IMR-90 (cell line): ENCODE measurements around the gene ARHGEF17. TPM values are rescaled to one million over a fixed set of nuclear protein-coding genes. Genes with fewer than 3 reads are reported as not detected.

Experiments used
- ATAC-seq: fragments of 200-7000 bp; cut with Tn5 transposase; 2 replicates; pipeline ENCODE4 v1.9.1; 2020; ENCODE audit warnings: low read depth, mild to moderate bottlenecking, moderate library complexity
- BruUV-seq: library from RNA; stranded (reverse); fragments of 400-500 nt; replicated peaks from 2 replicates; lab custom pipeline; 2021; lab: Mats Ljungman, UMichigan
- CTCF ChIA-PET: fragments of 300-600 bp; formaldehyde crosslinking; extraction: SDS; loops from one replicate; lab custom pipeline; 2021; ENCODE audit warnings: antibody characterized with exemption; lab: Yijun Ruan, JAX
- POLR2A ChIA-PET: fragments of 300-600 bp; sonication (Branson Sonifier 250); formaldehyde crosslinking; loops from one replicate; lab custom pipeline; 2022; ENCODE audit warnings: antibody characterized with exemption; ENCODE audit not compliant: unreplicated experiment; lab: Charles Lee
- DNase-seq: peaks from one replicate; pipeline ENCODE4 v3.0.0; 2013
- H2AFZ ChIP-seq: replicated peaks from 2 replicates; pipeline ENCODE3; 2013; ENCODE audit warnings: low read length, mild to moderate bottlenecking; ENCODE audit not compliant: poor library complexity
- H2AK5ac ChIP-seq: 2 replicates; pipeline ENCODE4 v1.6.1; 2013; ENCODE audit warnings: low read depth, low read length, inconsistent platforms
- H2AK9ac ChIP-seq: replicated peaks from 2 replicates; pipeline ENCODE3; 2013; ENCODE audit warnings: mild to moderate bottlenecking, low read depth, low read length, moderate library complexity; ENCODE audit not compliant: poor library complexity
- H2BK120ac ChIP-seq: 2 replicates; pipeline ENCODE4 v1.6.1; 2013; ENCODE audit warnings: low read depth, low read length, inconsistent platforms
- H2BK15ac ChIP-seq: 3 replicates; pipeline ENCODE4 v1.6.1; 2013; ENCODE audit warnings: low read depth, low read length, inconsistent platforms
- H2BK20ac ChIP-seq: 2 replicates; pipeline ENCODE4 v1.6.1; 2013; ENCODE audit warnings: low read depth, mild to moderate bottlenecking, inconsistent platforms, low read length, moderate library complexity
- H2BK5ac ChIP-seq: 2 replicates; pipeline ENCODE4 v1.6.1; 2013; ENCODE audit warnings: mild to moderate bottlenecking, low read depth, low read length, inconsistent platforms; ENCODE audit not compliant: poor library complexity, severe bottlenecking
- H3K14ac ChIP-seq: replicated peaks from 2 replicates; pipeline ENCODE4 v1.6.1; 2013; ENCODE audit warnings: low read depth, low read length, inconsistent platforms
- H3K18ac ChIP-seq: 2 replicates; pipeline ENCODE4 v1.6.1; 2013; ENCODE audit warnings: low read depth, low read length, control low read depth
- H3K23ac ChIP-seq: 2 replicates; pipeline ENCODE4 v1.6.1; 2013; ENCODE audit warnings: low read depth, low read length, inconsistent platforms
- H3K27ac ChIP-seq: 2 replicates; pipeline ENCODE4 v1.5.1; 2013; ENCODE audit warnings: mild to moderate bottlenecking, control low read depth, low read length; ENCODE audit not compliant: insufficient read depth
- H3K27me3 ChIP-seq: 2 replicates; pipeline ENCODE4 v1.6.1; 2013; ENCODE audit warnings: low read length; ENCODE audit not compliant: control insufficient read depth, insufficient read depth
- H3K36me3 ChIP-seq: 2 replicates; pipeline ENCODE4 v1.6.1; 2013; ENCODE audit warnings: low read length, mixed read lengths; ENCODE audit not compliant: control insufficient read depth, insufficient read depth
- H3K4ac ChIP-seq: 2 replicates; pipeline ENCODE4 v1.6.1; 2013; ENCODE audit warnings: low read depth, low read length, inconsistent platforms
- H3K4me1 ChIP-seq: 2 replicates; pipeline ENCODE4 v1.6.1; 2013; ENCODE audit warnings: low read length, mixed read lengths; ENCODE audit not compliant: control insufficient read depth, insufficient read depth
- H3K4me2 ChIP-seq: 2 replicates; pipeline ENCODE4 v1.6.1; 2013; ENCODE audit warnings: low read depth, mild to moderate bottlenecking, control low read depth, low read length, moderate library complexity
- H3K4me3 ChIP-seq: 2 replicates; pipeline ENCODE4 v1.5.1; 2013; ENCODE audit warnings: low read depth, mild to moderate bottlenecking, control low read depth, low read length, moderate library complexity; ENCODE audit not compliant: insufficient read depth
- H3K56ac ChIP-seq: 2 replicates; pipeline ENCODE4 v1.6.1; 2013; ENCODE audit warnings: low read length, inconsistent platforms; ENCODE audit not compliant: insufficient read depth; ENCODE audit errors: extremely low read depth
- H3K79me1 ChIP-seq, 2 experiments: 2 replicates each; pipeline ENCODE4 v1.6.1; 2013; ENCODE audit warnings: low read length in 2 of 2, inconsistent platforms in 1 of 2, low read depth in 1 of 2
- H3K9ac ChIP-seq: 2 replicates; pipeline ENCODE4 v1.6.1; 2013; ENCODE audit warnings: low read depth, low read length, control low read depth
- H3K9me1 ChIP-seq: 2 replicates; pipeline ENCODE4 v1.6.1; 2013; ENCODE audit warnings: low read length, inconsistent platforms; ENCODE audit not compliant: insufficient read depth
- H3K9me3 ChIP-seq: 2 replicates; pipeline ENCODE4 v1.6.1; 2013; ENCODE audit warnings: low read length; ENCODE audit not compliant: control insufficient read depth, insufficient read depth
- H4K20me1 ChIP-seq: 2 replicates; pipeline ENCODE4 v1.6.1; 2013; ENCODE audit warnings: low read length, inconsistent platforms; ENCODE audit not compliant: insufficient read depth
- H4K5ac ChIP-seq: 2 replicates; pipeline ENCODE4 v1.6.1; 2013; ENCODE audit warnings: mild to moderate bottlenecking, low read depth, low read length, control low read depth
- H4K8ac ChIP-seq, 2 experiments: 2 replicates each; pipeline ENCODE4 v1.6.1; 2013; ENCODE audit warnings: low read depth in 2 of 2, low read length in 2 of 2, control low read depth in 1 of 2, inconsistent platforms in 1 of 2
- H4K91ac ChIP-seq: 2 replicates; pipeline ENCODE4 v1.6.1; 2013; ENCODE audit warnings: low read depth, low read length, inconsistent platforms; ENCODE audit not compliant: insufficient read depth
- MAFK ChIP-seq: IDR thresholded peaks from 2 replicates; pipeline ENCODE4 v1.6.1; 2012; ENCODE audit warnings: low read depth, low read length, improper control_type of control experiment
- SMC3 ChIP-seq: fragments of 150-350 bp; IDR thresholded peaks from 2 replicates; pipeline ENCODE4 v1.6.1; 2016; ENCODE audit warnings: low read depth, mild to moderate bottlenecking, antibody characterized with exemption, low read length, moderate library complexity
- WGBS, 2 experiments: methylation state at CpG; one replicate each; pipeline versions ENCODE4 v1.1.5 to v1.1.7; 2013; ENCODE audit warnings: missing lambda C conversion rate in 2 of 2; ENCODE audit not compliant: insufficient read length in 1 of 2; ENCODE audit errors: extremely low coverage in 2 of 2; 5-methylcytosine and 5-hydroxymethylcytosine counted together
- dilution Hi-C: fragments of 300-500 bp; cut with HindIII; formaldehyde crosslinking; loops from one replicate; pipeline ENCODE4 v1.14.3; 2018; ENCODE audit warnings: low sequenced_read_pairs; ENCODE audit not compliant: unreplicated experiment
- in situ Hi-C: fragments of 300-500 bp; cut with MboI; formaldehyde crosslinking; loops from 3 replicates; pipeline ENCODE4 v1.14.3; 2019; ENCODE audit warnings: low sequenced_read_pairs, inconsistent platforms, mixed read lengths
- intact Hi-C: fragments of 100-400 bp; cut with micrococcal nuclease; formaldehyde crosslinking; loops from 2 replicates; pipeline ENCODE4 v1.10.0; 2022
- polyA plus RNA-seq, 3 experiments: library from polyadenylated mRNA; depleted of rRNA; stranded (reverse); fragments of >200 nt; gene quantifications; 2 replicates each; pipeline ENCODE4 v1.2.3, GENCODE V29; 2012; ENCODE audit warnings: low replicate concordance in 1 of 3
- total RNA-seq: library from RNA; depleted of rRNA; stranded (reverse); fragments of >200 nt; gene quantifications from 2 replicates; pipeline ENCODE4 v1.2.3, GENCODE V29; 2012

Gene ARHGEF17
- total and polyA plus RNA-seq, 2 of the 4 experiments (the other 2 are of a cell fraction): 21.7 to 97.7 TPM

- BruUV-seq: no TSS peak
- Histone ChIP-seq H2AFZ (no peak overlapping the region), H3K79me1 (peaks cover 0 to 10% of the 10 kb centered on the region in 2 experiments; a peak in 1 of 4 replicates), H4K5ac (no peak overlapping the region), H3K14ac (no peak overlapping the region), H3K36me3 (peaks cover 4% of the 10 kb centered on the region; the same call in 1 of the 2 replicates), H3K4me1 (peaks cover 6% of the 10 kb centered on the region; the same call in 1 of the 2 replicates), H4K91ac (no peak overlapping the region), H2AK5ac (no peak overlapping the region), H3K4me3 (no peak overlapping the region), H3K18ac (no peak overlapping the region), H3K9me3 (no peaks in the 10 kb centered on the region), H3K9ac (no peak overlapping the region), H3K9me1 (no peaks in the 10 kb centered on the region; the same call in none of the 2 replicates), H3K4me2 (no peak overlapping the region), H3K23ac (no peak overlapping the region), H3K27ac (no peak overlapping the region), H3K27me3 (no peaks in the 10 kb centered on the region), H2BK20ac (no peak overlapping the region), H3K4ac (no peak overlapping the region), H2BK120ac (no peak overlapping the region), H2BK15ac (no peak overlapping the region), H4K20me1 (peaks cover 8% of the 10 kb centered on the region), H4K8ac (no peak overlapping the region), H2BK5ac (no peak overlapping the region), H3K56ac (no peak overlapping the region), H2AK9ac (no peak overlapping the region)
- 77% methylated on average over 7 of the region's 22 CpGs; no CpG with 5 or more reads in 1 of the 2 experiments for WGBS, 2 experiments
- in situ Hi-C loops: no loop called here
- ATAC-seq: no peak
- TF ChIP-seq SMC3 (no peak), MAFK (no peak)
- intact Hi-C loops: no loop called here
- DNase-seq: no peak
- ChIA-PET CTCF (interaction anchor here (2.9 kb wide), 1 partner anchor 44 kb away, joined by 16 read pairs; no protein-coding TSS in a partner anchor), POLR2A (no interaction called here)
- dilution Hi-C loops: no loop called here
These were observed 87.5 kb downstream of the ARHGEF17 start for GRCh38 chr11:73395297-73396208.
